SK-N-SH treated with all-trans-retinoic acid at 6 μM for 48 hours (cell line): ENCODE results near the gene OR52E5.

ENCODE experiments used
- ATAC-seq: fragments of 200-7000 bp; cut with Tn5 transposase; 3 replicates; pipeline ENCODE4 v1.9.1; 2020; ENCODE audit warnings: mild to moderate bottlenecking, moderate library complexity
- BACH2 ChIP-seq: fragments of 250-450 bp; sonication (Bioruptor Pico); IDR thresholded peaks from 2 replicates; pipeline ENCODE4 v1.9.0; 2021; ENCODE audit warnings: mild to moderate bottlenecking, borderline replicate concordance
- CSDC2 ChIP-seq: fragments of 250-450 bp; sonication (Bioruptor Pico); IDR thresholded peaks from 2 replicates; pipeline ENCODE4 v1.5.0; 2020; ENCODE audit warnings: mild to moderate bottlenecking, moderate library complexity
- CSRNP3 ChIP-seq: fragments of 250-450 bp; sonication (Bioruptor Pico); IDR thresholded peaks from 2 replicates; pipeline ENCODE4 v1.5.1; 2021; ENCODE audit warnings: mild to moderate bottlenecking, moderate library complexity
- ESRRG ChIP-seq: fragments of 250-450 bp; sonication (Bioruptor Pico); IDR thresholded peaks from 2 replicates; pipeline ENCODE4 v1.6.1; 2021; ENCODE audit warnings: mild to moderate bottlenecking
- GLIS3 ChIP-seq: fragments of 250-450 bp; sonication (Bioruptor Pico); IDR thresholded peaks from 2 replicates; pipeline ENCODE4 v1.5.0; 2020; ENCODE audit warnings: mild to moderate bottlenecking, moderate library complexity
- ISL1 ChIP-seq: fragments of 250-450 bp; sonication (Bioruptor Pico); IDR thresholded peaks from 2 replicates; pipeline ENCODE4 v2.1.2; 2022; ENCODE audit warnings: mild to moderate bottlenecking, moderate library complexity
- OSR1 ChIP-seq: fragments of 250-450 bp; sonication (Bioruptor Pico); IDR thresholded peaks from 2 replicates; pipeline ENCODE4 v1.8.0; 2022; ENCODE audit warnings: moderate library complexity, mild to moderate bottlenecking, inconsistent platforms
- PPARA ChIP-seq: fragments of 250-450 bp; sonication (Bioruptor Pico); IDR thresholded peaks from 2 replicates; pipeline ENCODE4 v1.5.0; 2020; ENCODE audit warnings: mild to moderate bottlenecking, borderline replicate concordance
- RARB ChIP-seq: fragments of 250-450 bp; sonication (Bioruptor Pico); IDR thresholded peaks from 2 replicates; pipeline ENCODE4 v1.8.0; 2021; ENCODE audit warnings: mild to moderate bottlenecking, moderate library complexity
- TCF4 ChIP-seq: fragments of 250-450 bp; sonication (Bioruptor Pico); IDR thresholded peaks from 2 replicates; pipeline ENCODE4 v1.8.0; 2021; ENCODE audit warnings: mild to moderate bottlenecking, moderate library complexity, borderline replicate concordance
- TOX ChIP-seq: fragments of 250-450 bp; sonication (Bioruptor Pico); IDR thresholded peaks from 2 replicates; pipeline ENCODE4 v1.8.0; 2021; ENCODE audit warnings: mild to moderate bottlenecking, moderate library complexity, borderline replicate concordance
- TSHZ2 ChIP-seq: fragments of 250-450 bp; sonication (Bioruptor Pico); IDR thresholded peaks from 2 replicates; pipeline ENCODE4 v1.5.0; 2020; ENCODE audit warnings: mild to moderate bottlenecking, moderate library complexity
- ZC3H10 ChIP-seq: fragments of 250-450 bp; sonication (Bioruptor Pico); IDR thresholded peaks from 2 replicates; pipeline ENCODE4 v1.5.1; 2021; ENCODE audit warnings: mild to moderate bottlenecking, moderate library complexity
- ZFP3 ChIP-seq: fragments of 250-450 bp; sonication (Bioruptor Pico); IDR thresholded peaks from 2 replicates; pipeline ENCODE4 v1.5.0; 2020; ENCODE audit warnings: mild to moderate bottlenecking, moderate library complexity
- ZFP30 ChIP-seq: fragments of 450-650 bp; formaldehyde crosslinking; IDR thresholded peaks from 2 replicates; pipeline ENCODE4 v1.5.0; 2022; ENCODE audit warnings: mild to moderate bottlenecking, moderate library complexity
- ZNF565 ChIP-seq: fragments of 450-650 bp; formaldehyde crosslinking; conservative IDR thresholded peaks from 2 replicates; pipeline ENCODE4 v1.5.0; 2020; ENCODE audit warnings: low read depth, mild to moderate bottlenecking, moderate library complexity
- ZNF70 ChIP-seq: fragments of 450-650 bp; formaldehyde crosslinking; IDR thresholded peaks from 2 replicates; pipeline ENCODE4 v1.5.0; 2020; ENCODE audit warnings: mild to moderate bottlenecking, moderate library complexity
- ZNF8 ChIP-seq: fragments of 450-650 bp; formaldehyde crosslinking; IDR thresholded peaks from 2 replicates; pipeline ENCODE4 v1.5.0; 2020; ENCODE audit warnings: mild to moderate bottlenecking, moderate library complexity
- TF ChIP-seq, protein P1 (sequence below): fragments of 250-450 bp; sonication (Bioruptor Pico); IDR thresholded peaks from 2 replicates; pipeline ENCODE4 v1.8.0; 2021; ENCODE audit warnings: low read depth, mild to moderate bottlenecking, moderate library complexity, borderline replicate concordance
- TF ChIP-seq, protein P2 (sequence below): fragments of 250-450 bp; sonication (Bioruptor Pico); IDR thresholded peaks from 2 replicates; pipeline ENCODE4 v1.5.1; 2020; ENCODE audit warnings: low read depth, mild to moderate bottlenecking, moderate library complexity

The OR52E5 gene

GRCh38 chr11:5899534-5899933 is 6.5 kb downstream of the OR52E5 start:
- TF ChIP-seq CSRNP3 (CRISPR knock-in tag) (no peak), ZFP3 (CRISPR knock-in tag) (no peak), RARB (no peak), ZNF565 (no peak), ZC3H10 (CRISPR knock-in tag) (no peak), ZNF70 (CRISPR knock-in tag) (no peak), BACH2 (no peak), ISL1 (CRISPR knock-in tag) (no peak), TCF4 (no peak), ZFP30 (CRISPR knock-in tag) (no peak), OSR1 (CRISPR knock-in tag) (no peak), PPARA (no peak), ZNF8 (CRISPR knock-in tag) (no peak)
- TF ChIP-seq, protein P1, sequence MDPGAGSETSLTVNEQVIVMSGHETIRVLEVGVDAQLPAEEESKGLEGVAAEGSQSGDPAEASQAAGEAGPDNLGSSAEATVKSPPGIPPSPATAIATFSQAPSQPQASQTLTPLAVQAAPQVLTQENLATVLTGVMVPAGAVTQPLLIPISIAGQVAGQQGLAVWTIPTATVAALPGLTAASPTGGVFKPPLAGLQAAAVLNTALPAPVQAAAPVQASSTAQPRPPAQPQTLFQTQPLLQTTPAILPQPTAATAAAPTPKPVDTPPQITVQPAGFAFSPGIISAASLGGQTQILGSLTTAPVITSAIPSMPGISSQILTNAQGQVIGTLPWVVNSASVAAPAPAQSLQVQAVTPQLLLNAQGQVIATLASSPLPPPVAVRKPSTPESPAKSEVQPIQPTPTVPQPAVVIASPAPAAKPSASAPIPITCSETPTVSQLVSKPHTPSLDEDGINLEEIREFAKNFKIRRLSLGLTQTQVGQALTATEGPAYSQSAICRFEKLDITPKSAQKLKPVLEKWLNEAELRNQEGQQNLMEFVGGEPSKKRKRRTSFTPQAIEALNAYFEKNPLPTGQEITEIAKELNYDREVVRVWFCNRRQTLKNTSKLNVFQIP (CRISPR knock-in tag): no peak
- no peak for ATAC-seq

- ATAC-seq: no peak
- TF ChIP-seq ISL1 (CRISPR knock-in tag) (no peak), ZC3H10 (CRISPR knock-in tag) (no peak), TSHZ2 (no peak), GLIS3 (CRISPR knock-in tag) (no peak), RARB (no peak)
Measured at GRCh38 chr11:5910540-5910939, 17.5 kb downstream of the OR52E5 start.

DNA sequence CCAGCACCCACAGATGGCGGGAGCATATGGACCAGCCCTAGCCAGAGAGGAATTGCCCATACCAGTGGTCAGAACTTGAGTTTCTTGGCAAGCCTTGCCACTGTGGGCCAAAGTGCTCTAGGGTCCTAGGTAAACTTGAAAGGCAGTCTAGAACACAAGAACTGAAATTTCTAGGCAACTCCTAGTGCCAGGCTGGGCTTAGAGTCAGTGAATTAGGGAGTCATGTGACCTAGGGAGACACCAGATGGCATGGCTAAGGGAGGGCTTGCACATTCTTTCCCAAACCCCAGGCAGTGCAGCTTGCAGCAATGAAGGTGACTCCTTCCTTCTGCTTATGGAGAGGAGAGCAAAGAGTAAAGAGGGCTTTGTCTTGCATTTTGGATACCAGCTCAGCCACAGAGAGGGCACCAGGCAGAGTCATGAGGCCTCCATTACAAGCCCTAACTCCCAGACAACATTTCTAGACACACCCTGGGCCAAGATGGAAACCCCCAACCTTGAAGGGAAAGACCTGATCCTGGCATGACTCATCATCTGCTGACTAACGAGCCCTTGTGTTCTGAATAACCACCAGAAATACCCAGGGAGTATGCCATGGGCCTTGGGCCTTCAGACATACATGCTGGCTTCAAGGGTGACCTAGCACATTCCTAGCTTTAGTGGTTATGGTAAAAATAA is 29.9 kb downstream of the OR52E5 start:
- ATAC-seq: no peak
- TF ChIP-seq CSDC2 (CRISPR knock-in tag): no peak
- no peak for TF ChIP-seq PPARA
- no peak for TF ChIP-seq ISL1 (CRISPR knock-in tag)
- TF ChIP-seq ZFP30 (CRISPR knock-in tag): no peak
- no peak for TF ChIP-seq BACH2
- TF ChIP-seq ESRRG (CRISPR knock-in tag): no peak
- TF ChIP-seq TOX (CRISPR knock-in tag): no peak
- no peak for TF ChIP-seq RARB

GRCh38 chr11:5923427-5923776 is 30.4 kb downstream of the OR52E5 start:
- ATAC-seq: no peak
- TF ChIP-seq TCF4 (no peak), CSRNP3 (CRISPR knock-in tag) (no peak), TOX (CRISPR knock-in tag) (no peak), ZFP3 (CRISPR knock-in tag) (no peak), OSR1 (CRISPR knock-in tag) (no peak), ISL1 (CRISPR knock-in tag) (no peak), RARB (no peak)
- TF ChIP-seq, protein P2, sequence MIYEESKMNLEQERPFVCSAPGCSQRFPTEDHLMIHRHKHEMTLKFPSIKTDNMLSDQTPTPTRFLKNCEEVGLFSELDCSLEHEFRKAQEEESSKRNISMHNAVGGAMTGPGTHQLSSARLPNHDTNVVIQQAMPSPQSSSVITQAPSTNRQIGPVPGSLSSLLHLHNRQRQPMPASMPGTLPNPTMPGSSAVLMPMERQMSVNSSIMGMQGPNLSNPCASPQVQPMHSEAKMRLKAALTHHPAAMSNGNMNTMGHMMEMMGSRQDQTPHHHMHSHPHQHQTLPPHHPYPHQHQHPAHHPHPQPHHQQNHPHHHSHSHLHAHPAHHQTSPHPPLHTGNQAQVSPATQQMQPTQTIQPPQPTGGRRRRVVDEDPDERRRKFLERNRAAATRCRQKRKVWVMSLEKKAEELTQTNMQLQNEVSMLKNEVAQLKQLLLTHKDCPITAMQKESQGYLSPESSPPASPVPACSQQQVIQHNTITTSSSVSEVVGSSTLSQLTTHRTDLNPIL (CRISPR knock-in tag): no peak
- TF ChIP-seq, protein P1 (CRISPR knock-in tag): no peak
